Stimulated activated naive CD8-positive, alpha-beta T cell treated with anti-CD3 and anti-CD28 coated beads, Interleukin-15, Interleukin-2, amounts not matched to agents 100 U/mL and 50 U/mL, for 24 hours (primary cell): ENCODE results near the gene TSSC4.

Experiments
- ATAC-seq: fragments of 150-1000 bp; cut with Tn5 transposase; one replicate; pipeline ENCODE4 v1.10.0; 2021
- DNase-seq: peaks from one replicate; pipeline ENCODE4 v3.0.0; 2021

Gene TSSC4

GRCh38 chr11:2433106-2433925 lies 32.8 kb downstream of the TSSC4 start:
- DNase-seq (no peak), ATAC-seq (no peak)

- ATAC-seq = no peak
- no peak for DNase-seq
Measured at GRCh38 chr11:2434008-2434407, 33.5 kb downstream of the TSSC4 start.

GRCh38 chr11:2434506-2435255 lies 34.1 kb downstream of the TSSC4 start:
- no peak for ATAC-seq
- no peak for DNase-seq

- DNase-seq (no peak), ATAC-seq (no peak)
Measured at GRCh38 chr11:2435288-2436012, 34.9 kb downstream of the TSSC4 start.

- ATAC-seq (no peak), DNase-seq (no peak)
Measured at GRCh38 chr11:2436013-2436520, 35.5 kb downstream of the TSSC4 start.

- no peak for ATAC-seq
- DNase-seq = no peak
Measured at GRCh38 chr11:2436521-2437031, 36.0 kb downstream of the TSSC4 start.

- ATAC-seq (no peak), DNase-seq (no peak)
Measured at GRCh38 chr11:2437516-2437915, 37.0 kb downstream of the TSSC4 start.

- no peak for DNase-seq
- no peak for ATAC-seq
Measured at GRCh38 chr11:2439820-2440219, 39.3 kb downstream of the TSSC4 start.

GRCh38 chr11:2440646-2441045 lies 40.1 kb downstream of the TSSC4 start:
- ATAC-seq (no peak), DNase-seq (no peak)

- DNase-seq (no peak), ATAC-seq (no peak)
Measured at GRCh38 chr11:2441171-2441570, 40.6 kb downstream of the TSSC4 start.

- no peak for ATAC-seq
Measured at GRCh38 chr11:2442589-2442988, 42.0 kb downstream of the TSSC4 start.

GRCh38 chr11:2443406-2443805 lies 42.9 kb downstream of the TSSC4 start:
- DNase-seq = no peak
- no peak for ATAC-seq

More at GRCh38 chr11:2442589-2442988, 42.0 kb downstream of the TSSC4 start:
- no peak for DNase-seq

GRCh38 chr11:2443881-2444820 lies 43.6 kb downstream of the TSSC4 start, which contains the start of gene TRPM5:
TSS of gene TRPM5 (minus strand) at chr11:2444514. CDS start at chr11:2423036, 21,478 bp downstream.
- ATAC-seq (no peak), DNase-seq (peak; percentile 82)

- DNase-seq (peak; percentile 71), ATAC-seq (peak; percentile 62)
Measured at GRCh38 chr11:2444821-2445745, 44.5 kb downstream of the TSSC4 start, which contains the start of gene KCNQ1. TSS of gene KCNQ1 (plus strand) at chr11:2445008. CDS start at chr11:2445099, 91 bp downstream.

GRCh38 chr11:2445746-2446551 lies 45.4 kb downstream of the TSSC4 start:
- DNase-seq (no peak), ATAC-seq (no peak)

GRCh38 chr11:2446590-2447252 lies 46.2 kb downstream of the TSSC4 start:
- ATAC-seq (no peak), DNase-seq (peak; percentile 23)

GRCh38 chr11:2447253-2447950 lies 46.9 kb downstream of the TSSC4 start:
- DNase-seq (no peak), ATAC-seq (no peak)
